WTC11 (cell line): ENCODE data around the gene MCM6. TPM values are rescaled to one million over a fixed set of nuclear protein-coding genes. Genes with fewer than 3 reads are reported as not detected.

Experiments used
- ATAC-seq: fragments of 200-7000 bp; cut with Tn5 transposase; 2 replicates; pipeline ENCODE4 v1.10.0; 2021; ENCODE audit warnings: mild to moderate bottlenecking, moderate library complexity
- CTCF ChIA-PET: fragments of 300-600 bp; sonication (Branson Sonifier 250); formaldehyde crosslinking; loops from one replicate; lab custom pipeline; 2021; ENCODE audit warnings: antibody characterized with exemption; lab: Charles Lee
- POLR2A ChIA-PET: fragments of 350-600 bp; sonication (Branson Sonifier 250); formaldehyde crosslinking; loops from one replicate; lab custom pipeline; 2021; ENCODE audit warnings: antibody characterized with exemption; lab: Charles Lee
- DNase-seq: peaks from one replicate; pipeline ENCODE4 v3.0.0; 2021; ENCODE audit warnings: low spot score
- H3K27ac Mint-ChIP-seq: 2 replicates; pipeline ENCODE4 v1.8.0; 2021; ENCODE audit warnings: mixed read lengths
- H3K27me3 Mint-ChIP-seq: 2 replicates; pipeline ENCODE4 v1.8.0; 2021; ENCODE audit warnings: low read depth, mild to moderate bottlenecking, moderate library complexity, mixed read lengths
- H3K36me3 Mint-ChIP-seq: 2 replicates; pipeline ENCODE4 v1.8.0; 2021; ENCODE audit warnings: mixed read lengths
- H3K4me1 Mint-ChIP-seq: 2 replicates; pipeline ENCODE4 v1.8.0; 2022; ENCODE audit warnings: mixed read lengths
- H3K4me3 Mint-ChIP-seq: 2 replicates; pipeline ENCODE4 v1.8.0; 2021; ENCODE audit warnings: mild to moderate bottlenecking, moderate library complexity, mixed read lengths
- H3K9me3 Mint-ChIP-seq: 2 replicates; pipeline ENCODE4 v1.8.0; 2021; ENCODE audit warnings: mixed read lengths
- ATF2 ChIP-seq: sonication (generic); formaldehyde crosslinking; IDR thresholded peaks from 2 replicates; pipeline ENCODE4 v1.8.1; 2022; ENCODE audit warnings: low read depth, missing genetic modification reagents, borderline replicate concordance
- CDX4 ChIP-seq: fragments of 250-450 bp; sonication (Bioruptor Pico); IDR thresholded peaks from 2 replicates; pipeline ENCODE4 v1.9.0; 2021; ENCODE audit warnings: moderate library complexity, mild to moderate bottlenecking, inconsistent platforms, borderline replicate concordance
- E2F1 ChIP-seq: sonication (generic); formaldehyde crosslinking; IDR thresholded peaks from 2 replicates; pipeline ENCODE4 v1.8.0; 2022; ENCODE audit warnings: mild to moderate bottlenecking, missing genetic modification reagents
- ELF4 ChIP-seq: sonication (generic); formaldehyde crosslinking; IDR thresholded peaks from 2 replicates; pipeline ENCODE4 v1.8.1; 2022; ENCODE audit warnings: low read depth, mild to moderate bottlenecking, moderate library complexity, missing genetic modification reagents
- ETV6 ChIP-seq: sonication (generic); formaldehyde crosslinking; IDR thresholded peaks from 2 replicates; pipeline ENCODE4 v1.8.1; 2022; ENCODE audit warnings: mild to moderate bottlenecking, missing genetic modification reagents
- HMGXB4 ChIP-seq: sonication (generic); formaldehyde crosslinking; IDR thresholded peaks from 2 replicates; pipeline ENCODE4 v1.8.1; 2023; ENCODE audit warnings: mild to moderate bottlenecking, moderate library complexity, missing genetic modification reagents
- IRF2 ChIP-seq: sonication (generic); formaldehyde crosslinking; IDR thresholded peaks from 2 replicates; pipeline ENCODE4 v1.8.0; 2022; ENCODE audit warnings: low read depth, missing genetic modification reagents, borderline replicate concordance
- NR1H2 ChIP-seq: sonication (generic); formaldehyde crosslinking; IDR thresholded peaks from 2 replicates; pipeline ENCODE4 v1.9.0; 2021; ENCODE audit warnings: mild to moderate bottlenecking, moderate library complexity, missing genetic modification reagents
- SOX15 ChIP-seq: fragments of 250-450 bp; sonication (Bioruptor Pico); IDR thresholded peaks from 2 replicates; pipeline ENCODE4 v1.9.0; 2021; ENCODE audit warnings: mild to moderate bottlenecking
- STAT6 ChIP-seq: sonication (generic); formaldehyde crosslinking; conservative IDR thresholded peaks from 2 replicates; pipeline ENCODE4 v1.8.1; 2023; ENCODE audit warnings: mild to moderate bottlenecking, low read depth, missing genetic modification reagents, moderate library complexity
- USF1 ChIP-seq: sonication (generic); formaldehyde crosslinking; IDR thresholded peaks from 2 replicates; pipeline ENCODE4 v1.8.0; 2022; ENCODE audit warnings: mild to moderate bottlenecking, missing genetic modification reagents
- ZNF219 ChIP-seq: sonication (generic); formaldehyde crosslinking; IDR thresholded peaks from 2 replicates; pipeline ENCODE4 v1.8.0; 2023; ENCODE audit warnings: missing genetic modification reagents, mild to moderate bottlenecking, borderline replicate concordance
- ZNF281 ChIP-seq: sonication (generic); formaldehyde crosslinking; IDR thresholded peaks from 2 replicates; pipeline ENCODE4 v1.8.0; 2023; ENCODE audit warnings: mild to moderate bottlenecking, missing genetic modification reagents
- ZSCAN18 ChIP-seq: fragments of 250-450 bp; sonication (Bioruptor Pico); IDR thresholded peaks from 2 replicates; pipeline ENCODE4 v2.1.2; 2022; ENCODE audit warnings: mild to moderate bottlenecking, moderate library complexity
- total RNA-seq: library from RNA; stranded (reverse); gene quantifications from 3 replicates; pipeline ENCODE4 v1.2.3, GENCODE V29; 2021

Gene MCM6
- total RNA-seq, 1 experiment from 2014 or later = 107 TPM

- TF ChIP-seq HMGXB4 (CRISPR knock-in tag) = no peak
- TF ChIP-seq IRF2 (CRISPR knock-in tag) = no peak
Observed at GRCh38 chr2:135870571-135870970, 5.7 kb downstream of the MCM6 start (continued).

- Mint-ChIP-seq H3K27ac (no peak overlapping the region), H3K4me3 (no peak overlapping the region), H3K9me3 (no peaks in the 10 kb centered on the region), H3K27me3 (no peaks in the 10 kb centered on the region), H3K4me1 (no peaks in the 10 kb centered on the region), H3K36me3 (peaks cover 82% of the 10 kb centered on the region)
- DNase-seq = no peak
- CTCF ChIA-PET = no interaction called here
- TF ChIP-seq USF1 = no peak
- no peak for TF ChIP-seq SOX15 (CRISPR knock-in tag)
- no peak for TF ChIP-seq ELF4 (CRISPR knock-in tag)
- no peak for TF ChIP-seq ZNF219
- TF ChIP-seq E2F1 (CRISPR knock-in tag) = no peak
- TF ChIP-seq CDX4 (CRISPR knock-in tag) = no peak
- TF ChIP-seq ZNF281 (CRISPR knock-in tag) = no peak
- TF ChIP-seq ZSCAN18 (CRISPR knock-in tag) = no peak
- TF ChIP-seq NR1H2 (CRISPR knock-in tag) = no peak
- TF ChIP-seq STAT6 (CRISPR knock-in tag) = no peak
- no peak for TF ChIP-seq IRF2 (CRISPR knock-in tag)
- TF ChIP-seq ATF2 (CRISPR knock-in tag) = no peak
- no peak for TF ChIP-seq ETV6 (CRISPR knock-in tag)
- TF ChIP-seq, all 79 proteins: peak for 0
- POLR2A ChIA-PET = no interaction called here
- no peak for ATAC-seq
Observed at GRCh38 chr2:135863233-135863632, 13.0 kb downstream of the MCM6 start.
